NCI-H1694 (cell line): ENCODE measurements around the gene FDXR.
"Not testable (repeated sequence)": the region's sequence is repeated elsewhere in the genome, so short reads cannot be mapped to it uniquely, and the experiment has no call there.

Source experiments
- DNase-seq: peaks from one replicate; lab custom pipeline; 2025; lab: John Stamatoyannopoulos, UW

The FDXR gene

DNA sequence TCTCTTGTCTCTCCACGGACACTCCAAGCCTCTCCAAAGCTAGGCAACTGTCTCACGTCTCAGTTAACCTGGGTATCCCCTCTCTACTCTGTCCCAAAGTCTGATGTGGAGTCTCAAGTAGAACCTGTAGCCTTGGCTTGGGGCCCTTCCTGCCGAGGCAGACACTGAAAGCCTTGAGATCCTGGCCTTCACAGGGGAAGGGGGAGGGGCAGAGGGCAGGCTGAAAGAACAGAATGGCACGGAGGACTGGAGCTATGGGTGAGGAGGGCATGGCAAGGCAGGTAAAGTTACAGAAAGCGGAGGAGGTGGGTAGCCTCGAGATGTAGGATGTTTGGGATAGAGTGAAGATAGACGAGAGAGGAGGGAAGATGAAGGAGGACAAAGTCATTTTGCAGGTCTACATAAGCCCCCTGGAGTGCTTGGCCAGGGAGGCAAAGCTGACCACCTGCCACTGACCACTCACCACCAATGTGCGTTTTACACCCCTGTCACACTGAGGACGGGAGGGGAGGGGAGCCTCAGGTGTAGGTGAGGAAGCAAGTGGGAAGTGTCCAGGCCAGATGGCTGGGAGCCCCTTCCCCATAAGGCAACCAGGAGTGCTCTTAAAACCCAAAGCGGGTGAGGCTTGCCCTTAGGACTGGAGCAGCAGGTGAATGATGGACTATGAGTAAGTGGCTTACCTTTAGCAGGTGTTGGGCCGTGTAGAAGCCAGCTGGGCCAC, 1.3 kb downstream of the FDXR start:
- no peak for DNase-seq

DNA sequence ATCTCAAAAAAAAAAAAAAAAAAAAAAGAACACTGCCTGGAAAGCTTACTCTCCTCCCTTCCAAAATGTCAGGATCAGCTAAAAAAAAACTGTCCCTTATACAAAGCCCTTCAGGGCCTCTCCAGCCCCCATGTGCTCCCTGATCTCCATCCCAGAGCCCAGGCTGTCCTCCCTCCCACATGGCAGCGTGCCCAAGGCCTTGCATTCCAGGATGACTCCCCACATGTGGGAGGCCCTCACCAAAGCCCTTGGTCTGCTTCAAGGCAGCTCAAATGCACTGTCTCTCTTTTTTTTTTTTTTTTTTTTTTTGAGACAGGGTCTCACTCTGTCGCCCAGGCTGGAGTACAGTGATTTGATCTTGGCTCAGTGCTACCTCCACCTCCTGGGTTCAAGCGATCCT, 2.3 kb downstream of the FDXR start:
- no peak for DNase-seq

- DNase-seq: not testable (repeated sequence)
Observed at GRCh38 chr17:74870028-74870427, 2.8 kb downstream of the FDXR start.

DNA sequence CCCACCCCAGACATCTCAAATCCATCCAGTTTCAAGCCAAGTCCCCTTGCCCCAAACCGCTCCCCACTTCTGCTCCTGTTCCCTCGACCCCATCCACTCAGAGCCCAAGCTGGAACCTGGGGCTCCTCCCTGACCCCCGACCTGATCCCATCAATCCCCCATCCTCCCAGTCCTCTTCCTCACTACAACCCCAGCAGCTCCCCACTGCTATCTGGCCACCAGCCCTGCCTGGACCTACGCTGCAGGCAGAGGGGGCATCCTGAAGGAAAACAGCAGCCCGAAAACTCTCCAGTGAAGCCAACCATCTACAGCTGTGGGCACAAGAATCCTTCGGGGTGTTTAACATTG, 3.9 kb downstream of the FDXR start:
- no peak for DNase-seq

GRCh38 chr17:74868251-74868907, 4.4 kb downstream of the FDXR start:
- DNase-seq: no peak

DNA sequence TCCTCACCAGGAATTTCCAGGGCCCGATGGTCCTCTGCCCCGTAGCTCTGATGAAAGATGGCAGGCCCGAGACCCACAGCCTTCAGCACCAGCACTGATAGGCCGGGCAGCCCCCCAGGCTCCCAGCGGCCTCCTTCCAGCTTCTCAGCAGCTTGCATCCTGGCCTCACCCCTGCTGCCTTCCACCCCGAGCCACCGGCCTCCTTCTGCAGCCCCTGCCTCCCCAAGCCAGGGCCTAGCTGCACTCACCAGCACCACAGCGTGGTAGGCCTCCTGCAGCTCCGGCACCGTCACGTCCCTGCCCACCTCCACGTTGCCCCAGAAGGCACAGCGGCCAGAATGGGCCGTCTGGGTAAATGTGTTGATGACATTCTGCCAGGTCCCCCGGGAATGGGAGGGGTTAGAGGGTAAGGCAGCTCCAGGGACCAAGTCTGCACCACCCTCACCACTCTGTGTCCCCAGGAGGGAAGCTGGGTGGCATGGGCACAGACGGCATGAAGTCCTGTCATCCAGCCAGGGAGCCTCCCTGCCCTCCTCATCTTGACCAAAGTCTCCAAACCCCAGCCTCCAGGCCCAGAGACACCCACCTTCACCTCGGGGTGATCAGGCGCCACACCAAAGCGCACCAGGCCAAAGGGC, 6.5 kb downstream of the FDXR start:
- no peak for DNase-seq

DNA sequence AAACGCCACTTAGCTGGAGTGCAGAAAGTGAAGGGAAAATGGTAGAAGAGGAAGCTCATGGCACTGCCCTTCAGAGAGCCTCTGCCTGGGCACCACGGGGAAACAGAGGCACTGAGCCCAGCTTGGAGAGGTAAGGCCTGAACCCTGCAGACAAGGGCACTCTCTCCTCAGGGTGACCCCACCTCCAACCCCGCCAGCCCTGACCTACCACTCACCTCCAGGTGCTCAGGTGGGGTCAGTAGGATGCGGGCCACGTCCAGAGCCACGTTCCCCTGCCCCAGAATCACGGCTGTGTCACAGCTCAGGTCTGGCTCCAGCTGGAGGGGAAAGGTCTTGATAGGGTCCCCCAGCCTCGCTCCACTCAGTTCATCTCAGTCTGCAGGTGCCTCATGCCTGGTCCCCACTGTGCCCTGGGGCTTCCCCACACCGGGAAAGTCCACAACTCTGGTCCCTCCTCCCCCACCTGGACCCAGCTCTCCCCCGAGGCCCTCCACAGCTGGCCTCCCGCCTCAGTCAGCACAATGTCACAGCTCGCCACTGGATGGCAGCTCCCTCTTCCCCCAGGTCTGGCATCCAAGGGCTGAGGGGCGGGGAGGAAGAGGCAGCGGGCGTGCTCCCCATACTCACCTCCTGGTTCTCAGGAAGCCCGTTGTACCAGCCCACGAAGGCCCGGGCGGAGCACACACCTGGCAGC, 7.1 kb downstream of the FDXR start:
- no peak for DNase-seq

GRCh38 chr17:74864866-74865395, 7.9 kb downstream of the FDXR start:
- DNase-seq: peak; percentile 59

DNA sequence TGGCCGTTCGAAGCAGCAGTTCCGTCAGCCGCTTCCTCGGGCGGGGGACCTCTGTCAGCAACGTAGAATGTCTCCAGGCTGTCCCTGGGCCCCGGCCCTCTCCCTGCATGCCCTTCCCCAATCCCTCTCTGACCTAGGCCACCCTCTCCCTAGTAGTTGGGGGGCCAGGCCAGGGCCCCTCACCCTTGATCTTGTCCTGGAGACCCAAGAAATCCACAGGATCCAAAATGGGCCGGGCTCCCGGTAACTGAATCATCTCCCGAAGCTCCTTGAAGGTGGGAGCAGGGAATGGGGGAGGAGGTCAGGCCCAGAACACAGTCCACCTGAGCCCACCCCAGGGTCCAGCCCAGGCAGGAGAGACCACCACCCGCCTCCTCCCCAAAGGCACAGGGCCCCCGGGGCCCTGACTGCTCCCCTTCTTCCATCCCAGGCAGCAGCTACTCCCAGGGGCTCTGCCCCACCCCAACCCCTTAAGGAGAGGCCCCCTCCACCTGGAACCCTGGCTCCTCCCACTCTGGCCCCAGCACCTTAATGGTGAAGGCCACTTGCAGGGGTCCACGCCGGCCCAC, 8.4 kb downstream of the FDXR start:
- DNase-seq: no peak

DNA sequence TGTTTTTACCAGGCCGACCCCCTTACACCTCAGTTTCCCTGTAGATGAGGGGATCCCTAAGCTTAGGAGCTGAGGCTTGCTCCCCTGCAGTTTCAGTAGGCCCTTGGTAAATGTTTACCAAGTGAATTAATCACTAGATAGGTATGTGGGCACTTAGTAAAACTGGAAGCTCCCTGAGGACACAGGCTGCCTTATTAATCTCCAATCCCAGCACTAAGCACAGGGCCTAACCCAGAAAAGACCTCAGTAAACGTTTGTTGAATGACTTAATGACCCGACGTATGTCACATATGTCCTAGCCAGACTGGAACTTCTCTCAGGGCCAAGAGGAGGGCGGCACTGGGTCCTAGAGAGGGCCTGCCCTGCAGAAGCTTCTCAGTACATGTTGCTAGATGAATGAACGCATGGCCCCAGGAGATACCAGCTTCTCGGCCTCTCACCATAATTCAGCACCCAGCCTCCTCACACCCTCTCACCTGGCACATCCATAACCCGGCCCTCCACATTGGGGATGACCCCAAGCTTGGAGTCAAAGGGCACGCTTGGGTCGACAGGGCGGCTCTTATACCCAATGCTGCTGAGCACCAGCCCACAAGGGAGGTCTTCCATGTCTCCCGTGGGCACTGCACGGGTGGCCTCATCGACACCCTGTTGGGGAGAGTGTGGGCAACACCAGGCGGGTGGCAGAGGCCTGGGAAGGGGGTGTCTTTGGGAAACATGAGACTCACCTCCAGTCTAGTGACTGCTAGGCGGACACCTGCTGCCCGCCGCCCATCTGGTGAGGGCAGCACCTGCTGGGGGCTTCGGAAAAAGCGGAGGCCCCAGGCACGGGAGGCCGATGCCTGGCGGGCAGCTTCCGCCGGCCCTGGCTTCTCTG, 9.1 kb downstream of the FDXR start:
- DNase-seq: no peak

DNA sequence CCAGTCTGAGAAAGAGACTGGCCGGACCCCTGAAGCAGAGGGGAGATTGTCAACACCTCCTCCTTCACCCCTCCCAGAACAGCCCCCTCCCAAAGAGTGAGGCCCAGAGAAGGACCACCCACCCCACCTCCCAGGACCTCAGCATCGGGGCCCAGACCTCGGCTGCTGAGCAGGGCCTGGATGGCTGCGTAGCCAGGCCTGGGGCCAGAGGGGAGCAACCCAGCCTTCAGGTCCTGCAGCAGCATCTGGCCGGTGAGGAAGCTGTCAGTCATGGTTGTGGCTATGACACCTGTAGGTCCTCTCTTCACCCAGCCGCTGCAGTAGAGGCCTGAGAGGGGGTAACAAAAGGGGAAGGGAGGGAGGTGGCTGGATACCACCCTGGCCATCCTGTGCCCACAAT, 9.9 kb downstream of the FDXR start:
- no peak for DNase-seq

DNA sequence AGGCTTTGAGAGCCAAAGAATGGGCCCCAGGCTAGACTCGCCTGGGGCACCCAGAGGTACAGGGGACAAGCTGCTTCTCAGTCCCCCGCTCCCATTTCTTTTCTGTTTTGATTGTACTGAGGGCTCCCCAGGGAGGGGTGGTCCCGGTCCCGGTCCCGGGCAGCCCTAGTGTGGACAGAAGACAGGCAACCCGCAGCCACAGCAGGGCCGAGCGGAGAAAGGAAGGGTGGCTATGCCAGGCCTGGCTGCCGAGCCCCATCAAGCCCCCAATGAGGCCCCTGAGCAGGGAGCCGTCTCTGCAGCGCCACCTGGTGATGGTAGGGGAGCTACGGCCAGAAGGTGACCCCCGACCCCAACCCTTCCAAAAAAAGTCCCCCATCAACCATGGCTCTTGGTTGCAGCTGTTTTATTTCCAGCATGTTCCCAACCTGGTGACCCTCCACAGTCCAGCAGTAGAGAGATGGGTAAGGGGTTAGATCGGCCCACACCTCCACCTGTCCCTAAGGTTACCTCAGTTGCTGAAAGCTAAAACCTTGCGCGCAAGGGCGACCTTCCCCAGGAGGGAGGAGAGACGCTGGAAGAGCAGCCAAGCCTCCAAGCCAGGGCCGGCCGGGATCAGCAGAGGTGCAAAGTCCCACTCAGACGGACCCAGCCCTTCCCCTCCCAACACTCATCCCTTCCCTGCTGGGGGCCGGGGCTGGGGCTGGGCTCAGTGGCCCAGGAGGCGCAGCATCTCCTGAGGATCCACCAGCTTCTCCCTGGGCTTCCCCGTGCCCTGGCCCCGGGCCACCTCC, 10.5 kb downstream of the FDXR start:
- DNase-seq: peak; percentile 63

- no peak for DNase-seq
Observed at GRCh38 chr17:74861662-74862107, 11.1 kb downstream of the FDXR start.

DNA sequence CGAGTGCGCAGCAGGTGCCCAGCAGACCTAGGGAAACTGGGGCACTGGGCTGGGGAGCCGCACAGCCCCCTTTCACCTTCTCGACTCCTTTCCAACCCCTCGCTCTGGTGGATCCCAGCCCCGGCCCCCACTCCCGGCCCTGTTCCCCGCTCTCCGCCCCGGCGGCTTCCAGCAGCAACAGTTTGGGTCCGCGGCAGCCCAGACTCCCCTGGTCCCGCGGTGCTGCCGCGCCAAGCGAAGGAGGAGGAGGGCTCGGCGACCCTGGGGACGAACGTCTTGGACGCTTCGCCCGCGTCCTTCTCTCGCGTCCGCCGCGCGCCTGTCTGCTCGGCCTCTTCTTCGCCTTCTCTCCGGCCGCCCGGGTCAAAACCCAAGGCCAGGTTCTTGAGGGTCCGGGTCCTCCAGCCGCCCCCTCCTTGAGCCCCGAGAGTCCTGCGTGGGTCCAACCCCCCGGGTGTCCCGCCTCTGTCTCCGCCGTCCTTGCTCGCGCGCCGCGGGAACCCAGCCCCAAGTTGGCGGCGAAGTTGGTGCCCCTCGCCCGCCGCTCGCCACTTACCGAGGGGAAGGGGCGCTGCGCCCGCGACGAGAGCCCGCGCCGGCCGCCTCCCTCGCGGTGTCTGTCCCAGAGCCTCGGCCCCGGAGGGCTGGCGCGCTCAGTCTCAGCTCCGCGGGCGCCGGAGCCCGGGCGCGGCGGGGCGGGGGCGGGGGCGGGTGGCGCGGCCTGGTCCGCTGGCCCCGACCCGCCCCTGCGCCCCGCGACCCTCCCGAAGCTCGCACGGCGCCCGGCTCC, 11.7 kb downstream of the FDXR start:
- no peak for DNase-seq

DNA sequence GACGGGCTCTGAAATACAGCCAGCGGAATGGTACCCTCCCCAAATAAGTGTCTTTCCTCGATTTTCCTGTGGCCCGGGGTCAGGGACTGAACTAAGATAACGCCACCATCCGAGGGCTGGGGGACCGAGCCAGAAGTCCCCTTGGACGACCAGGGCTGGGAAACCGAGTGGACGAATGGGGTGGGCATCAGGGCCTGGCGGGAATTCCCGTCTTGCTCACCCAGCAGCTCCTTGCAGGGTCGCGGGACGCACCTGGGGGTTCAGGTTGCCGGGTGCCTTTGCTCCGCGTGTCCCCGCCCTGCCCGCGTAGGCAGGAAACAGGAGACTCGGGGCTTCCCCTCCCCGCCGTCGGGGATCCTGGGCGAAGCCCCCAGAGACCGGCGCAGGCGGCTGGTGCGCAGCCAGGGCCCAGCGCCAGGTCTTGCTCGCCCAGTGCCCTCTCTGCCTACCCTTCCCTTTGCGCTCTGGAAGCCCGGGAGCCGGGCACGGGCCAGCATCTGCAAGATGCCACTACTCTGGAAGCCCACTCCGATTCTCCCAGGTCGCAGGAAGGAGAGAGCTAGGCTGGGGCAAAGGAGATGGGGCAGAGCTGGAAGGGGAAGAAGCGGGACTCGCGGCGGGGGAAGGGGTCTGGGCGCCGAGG, 12.4 kb downstream of the FDXR start:
- DNase-seq: no peak

DNA sequence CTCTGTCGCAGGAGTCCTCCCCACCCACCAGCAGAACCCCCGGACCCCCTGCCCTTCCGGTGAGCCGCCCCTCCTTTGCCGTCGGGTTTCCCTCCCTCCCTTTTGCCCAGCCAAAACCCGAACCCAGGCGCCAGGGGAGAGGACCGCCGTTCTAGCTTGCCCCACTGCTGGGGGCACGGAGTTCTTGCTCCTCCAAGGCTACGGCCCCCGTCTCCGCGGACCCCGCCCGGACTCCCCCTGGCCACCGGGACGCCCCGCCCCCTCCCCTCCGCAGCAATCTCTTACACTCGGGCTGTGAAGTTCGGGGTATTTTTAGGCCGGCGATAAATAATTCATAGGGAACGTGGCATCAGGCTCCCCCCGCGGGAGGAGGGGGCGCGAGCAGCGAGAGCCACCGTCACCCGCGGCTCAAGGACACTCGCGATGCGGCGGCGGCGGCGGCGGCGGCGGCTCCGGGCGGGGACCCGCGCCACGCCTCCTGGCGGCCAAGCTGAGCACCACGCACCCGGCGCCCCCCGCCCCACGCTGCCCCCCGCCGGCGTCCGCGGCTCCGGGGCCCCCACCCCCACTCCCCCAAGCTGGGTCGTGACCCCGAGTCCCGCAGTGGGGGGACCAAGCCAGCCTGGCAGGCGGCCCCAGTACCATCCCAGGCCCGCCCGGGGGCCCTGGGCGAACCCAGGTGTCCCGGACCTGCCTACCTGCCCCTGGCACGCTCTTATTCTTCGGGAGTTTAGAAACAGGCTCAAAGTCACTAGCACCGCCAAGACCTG, 13.2 kb downstream of the FDXR start, which contains the start of gene GRIN2C:
GRIN2C (minus strand) TSS at position 427 of the 770 bp plus-strand sequence. CDS start 4,793 bp downstream, outside the sequence.
- DNase-seq: no peak

- DNase-seq: no peak
Observed at GRCh38 chr17:74858672-74859458, 13.9 kb downstream of the FDXR start.
